ENCODE measurements around the gene PDK3.

DNA sequence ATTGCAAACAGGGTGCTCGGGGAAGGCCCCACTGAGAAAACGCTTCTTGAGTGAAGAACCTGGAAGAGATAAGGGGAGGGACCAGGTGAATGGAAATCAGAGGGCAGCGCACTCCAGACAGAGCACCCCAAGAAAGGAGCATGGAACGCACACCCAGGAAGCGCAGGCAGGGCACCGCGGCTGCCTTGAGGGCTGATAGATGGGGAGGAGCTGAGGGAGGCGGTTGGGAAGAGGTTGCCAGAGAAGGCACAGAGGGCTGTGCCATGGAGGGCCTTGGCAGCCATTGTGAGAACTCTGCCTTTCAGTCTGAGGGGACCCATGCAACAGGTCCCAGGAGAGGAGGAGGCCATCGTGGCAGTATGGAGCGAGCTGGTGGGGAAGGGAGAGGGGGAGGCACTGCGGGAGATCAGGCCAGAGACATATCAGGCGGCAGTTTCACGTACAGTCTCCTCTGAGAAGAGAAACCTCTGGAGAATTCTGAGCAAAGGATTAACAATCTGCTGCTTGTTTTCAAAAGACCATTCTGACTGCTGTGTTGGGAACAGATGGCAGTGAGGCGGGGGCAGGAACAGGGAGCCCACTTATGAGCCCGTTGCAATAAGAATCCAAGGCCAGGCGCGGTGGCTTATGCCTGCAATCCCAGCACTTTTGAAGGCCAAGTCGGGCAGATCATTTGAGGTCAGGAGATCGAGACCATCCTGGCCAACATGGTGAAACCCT is 98.4 kb downstream of the PDK3 start:
- TF ChIP-seq CTCF (IDR thresholded peaks at IDR 0.05) (no peak), POLR2A (IDR thresholded peaks at IDR 0.05) (no peak)
